ENCODE results near the gene FBN2. TPM values are rescaled to one million over a fixed set of nuclear protein-coding genes. Genes with fewer than 3 reads are reported as not detected.
"Not testable (repeated sequence)": the region's sequence is repeated elsewhere in the genome, so short reads cannot be mapped to it uniquely, and the experiment has no call there.

The FBN2 gene
- total RNA-seq, 1 experiment from 2014 or later: 0.08 TPM

DNA sequence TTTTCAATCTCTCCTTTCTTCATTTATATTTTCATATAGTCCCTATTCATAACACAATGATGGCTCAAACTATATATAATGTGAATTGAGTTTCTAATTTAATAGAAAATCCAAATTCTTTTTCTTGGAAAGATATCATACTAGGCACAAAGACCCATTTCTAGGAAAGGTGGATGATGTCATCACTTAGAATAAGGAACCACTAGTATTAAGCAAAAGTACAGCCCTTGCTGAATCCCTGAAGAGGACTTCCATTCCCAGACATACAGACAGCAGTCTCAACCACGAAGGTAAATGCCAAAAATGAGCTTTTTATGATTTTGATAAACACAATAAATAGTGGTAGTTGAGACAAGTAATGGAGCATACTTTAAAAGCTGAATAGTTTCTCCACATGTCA is 210.0 kb downstream of the FBN2 start:
- H3K9me3 ChIP-seq (ENCODE audit: control insufficient read depth, insufficient read depth, low read depth, low read length): no peaks in the 10 kb centered on the region
- in situ Hi-C loops (cut with HindIII; ENCODE audit: low pct_unique_long_range_greater_than_20kb, low sequenced_read_pairs) (no loop called here), intact Hi-C loops (cut with micrococcal nuclease; ENCODE audit: unreplicated experiment) (no loop called here)
- ChIA-PET CTCF (no interaction called here), POLR2A (no interaction called here)
- ATAC-seq (no peak), DNase-seq (ENCODE audit: low read depth, low spot score) (no peak)
- BruUV-seq (replicated peaks): no TSS peak
- no peaks in the 10 kb centered on the region for H3K4me1 ChIP-seq (ENCODE audit: control insufficient read depth, insufficient read depth, low read length)
- no peaks in the 10 kb centered on the region for H3K27me3 ChIP-seq (ENCODE audit: control insufficient read depth, insufficient read depth, low read length)
- H3K27ac ChIP-seq (ENCODE audit: low read length): no peak overlapping the region
- TF ChIP-seq, protein P1, sequence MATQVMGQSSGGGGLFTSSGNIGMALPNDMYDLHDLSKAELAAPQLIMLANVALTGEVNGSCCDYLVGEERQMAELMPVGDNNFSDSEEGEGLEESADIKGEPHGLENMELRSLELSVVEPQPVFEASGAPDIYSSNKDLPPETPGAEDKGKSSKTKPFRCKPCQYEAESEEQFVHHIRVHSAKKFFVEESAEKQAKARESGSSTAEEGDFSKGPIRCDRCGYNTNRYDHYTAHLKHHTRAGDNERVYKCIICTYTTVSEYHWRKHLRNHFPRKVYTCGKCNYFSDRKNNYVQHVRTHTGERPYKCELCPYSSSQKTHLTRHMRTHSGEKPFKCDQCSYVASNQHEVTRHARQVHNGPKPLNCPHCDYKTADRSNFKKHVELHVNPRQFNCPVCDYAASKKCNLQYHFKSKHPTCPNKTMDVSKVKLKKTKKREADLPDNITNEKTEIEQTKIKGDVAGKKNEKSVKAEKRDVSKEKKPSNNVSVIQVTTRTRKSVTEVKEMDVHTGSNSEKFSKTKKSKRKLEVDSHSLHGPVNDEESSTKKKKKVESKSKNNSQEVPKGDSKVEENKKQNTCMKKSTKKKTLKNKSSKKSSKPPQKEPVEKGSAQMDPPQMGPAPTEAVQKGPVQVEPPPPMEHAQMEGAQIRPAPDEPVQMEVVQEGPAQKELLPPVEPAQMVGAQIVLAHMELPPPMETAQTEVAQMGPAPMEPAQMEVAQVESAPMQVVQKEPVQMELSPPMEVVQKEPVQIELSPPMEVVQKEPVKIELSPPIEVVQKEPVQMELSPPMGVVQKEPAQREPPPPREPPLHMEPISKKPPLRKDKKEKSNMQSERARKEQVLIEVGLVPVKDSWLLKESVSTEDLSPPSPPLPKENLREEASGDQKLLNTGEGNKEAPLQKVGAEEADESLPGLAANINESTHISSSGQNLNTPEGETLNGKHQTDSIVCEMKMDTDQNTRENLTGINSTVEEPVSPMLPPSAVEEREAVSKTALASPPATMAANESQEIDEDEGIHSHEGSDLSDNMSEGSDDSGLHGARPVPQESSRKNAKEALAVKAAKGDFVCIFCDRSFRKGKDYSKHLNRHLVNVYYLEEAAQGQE (IDR thresholded peaks at IDR 0.05; ENCODE audit: insufficient read depth in 1 of 2, low read depth in 2 of 2, low read length in 1 of 2): no peak
- no peak for TF ChIP-seq SIN3A (IDR thresholded peaks at IDR 0.05; ENCODE audit: borderline replicate concordance, insufficient read depth, low read depth, low read length)
- H3K36me3 ChIP-seq (ENCODE audit: control insufficient read depth, insufficient read depth, low read length): no peaks in the 10 kb centered on the region
- no peak overlapping the region for H3K4me3 ChIP-seq (ENCODE audit: low read depth in 2 of 2, low read length in 2 of 2)

DNA sequence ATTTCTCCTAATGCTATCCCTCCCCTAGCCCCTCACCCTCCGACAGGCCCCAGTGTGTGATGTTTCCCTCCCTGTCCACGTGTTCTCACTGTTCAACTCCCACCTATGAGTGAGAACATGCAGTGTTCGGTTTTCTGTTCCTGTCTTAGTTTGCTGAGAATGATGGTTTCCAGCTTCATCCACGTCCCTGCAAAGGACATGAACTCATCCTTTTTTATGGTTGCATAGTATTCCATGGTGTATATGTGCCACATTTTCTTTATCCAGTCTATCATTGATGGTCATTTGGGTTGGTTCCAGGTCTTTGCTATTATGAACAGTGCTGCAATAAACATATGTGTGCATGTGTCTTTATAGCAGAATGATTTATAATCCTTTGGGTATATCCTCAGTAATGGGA is 216.6 kb downstream of the FBN2 start:
- ATAC-seq; H3K4me3 ChIP-seq (ENCODE audit: low read depth in 2 of 2, low read length in 2 of 2); CTCF ChIA-PET; H3K27me3 ChIP-seq (ENCODE audit: control insufficient read depth, insufficient read depth, low read length); H3K4me1 ChIP-seq (ENCODE audit: control insufficient read depth, insufficient read depth, low read length); H3K27ac ChIP-seq (ENCODE audit: low read length); DNase-seq (ENCODE audit: low read depth, low spot score); POLR2A ChIA-PET; BruUV-seq (replicated peaks); intact Hi-C loops (cut with micrococcal nuclease; ENCODE audit: unreplicated experiment); H3K9me3 ChIP-seq (ENCODE audit: control insufficient read depth, insufficient read depth, low read depth, low read length); in situ Hi-C loops (cut with HindIII; ENCODE audit: low pct_unique_long_range_greater_than_20kb, low sequenced_read_pairs); H3K36me3 ChIP-seq (ENCODE audit: control insufficient read depth, insufficient read depth, low read length): not testable (repeated sequence)

DNA sequence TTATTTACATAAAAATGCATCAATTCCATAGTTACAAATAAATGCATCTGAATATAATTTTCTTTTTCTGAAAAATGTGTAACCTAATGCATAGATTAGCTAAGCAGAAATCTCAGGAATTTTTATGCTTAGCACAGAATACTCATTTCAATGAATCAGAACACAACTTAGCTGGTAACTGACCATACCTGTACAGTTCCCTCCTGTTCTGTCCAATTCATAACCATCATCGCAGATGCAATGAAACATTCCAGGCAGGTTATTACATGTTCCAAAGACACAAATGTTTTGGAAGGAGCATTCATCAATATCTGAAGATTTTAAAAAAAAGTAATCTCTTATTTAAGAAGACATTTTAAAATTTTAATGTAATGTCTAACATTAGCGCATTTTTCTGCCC is 219.4 kb downstream of the FBN2 start:
- ChIA-PET CTCF (no interaction called here), POLR2A (no interaction called here)
- H3K9me3 ChIP-seq (ENCODE audit: control insufficient read depth, insufficient read depth, low read depth, low read length): no peaks in the 10 kb centered on the region
- TF ChIP-seq, protein P2, sequence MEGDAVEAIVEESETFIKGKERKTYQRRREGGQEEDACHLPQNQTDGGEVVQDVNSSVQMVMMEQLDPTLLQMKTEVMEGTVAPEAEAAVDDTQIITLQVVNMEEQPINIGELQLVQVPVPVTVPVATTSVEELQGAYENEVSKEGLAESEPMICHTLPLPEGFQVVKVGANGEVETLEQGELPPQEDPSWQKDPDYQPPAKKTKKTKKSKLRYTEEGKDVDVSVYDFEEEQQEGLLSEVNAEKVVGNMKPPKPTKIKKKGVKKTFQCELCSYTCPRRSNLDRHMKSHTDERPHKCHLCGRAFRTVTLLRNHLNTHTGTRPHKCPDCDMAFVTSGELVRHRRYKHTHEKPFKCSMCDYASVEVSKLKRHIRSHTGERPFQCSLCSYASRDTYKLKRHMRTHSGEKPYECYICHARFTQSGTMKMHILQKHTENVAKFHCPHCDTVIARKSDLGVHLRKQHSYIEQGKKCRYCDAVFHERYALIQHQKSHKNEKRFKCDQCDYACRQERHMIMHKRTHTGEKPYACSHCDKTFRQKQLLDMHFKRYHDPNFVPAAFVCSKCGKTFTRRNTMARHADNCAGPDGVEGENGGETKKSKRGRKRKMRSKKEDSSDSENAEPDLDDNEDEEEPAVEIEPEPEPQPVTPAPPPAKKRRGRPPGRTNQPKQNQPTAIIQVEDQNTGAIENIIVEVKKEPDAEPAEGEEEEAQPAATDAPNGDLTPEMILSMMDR (IDR thresholded peaks at IDR 0.05): no peak
- TF ChIP-seq POLR2AphosphoS5 (IDR thresholded peaks at IDR 0.05; ENCODE audit: low read depth, low read length) (no peak), SIN3A (IDR thresholded peaks at IDR 0.05; ENCODE audit: borderline replicate concordance, insufficient read depth, low read depth, low read length) (no peak), TCF7L2 (IDR thresholded peaks at IDR 0.05; ENCODE audit: low read depth, low read length) (no peak)
- TF ChIP-seq, protein P1 (IDR thresholded peaks at IDR 0.05; ENCODE audit: insufficient read depth in 1 of 2, low read depth in 2 of 2, low read length in 1 of 2): no peak
- H3K27me3 ChIP-seq (ENCODE audit: control insufficient read depth, insufficient read depth, low read length): no peaks in the 10 kb centered on the region
- ATAC-seq (no peak), DNase-seq (ENCODE audit: low read depth, low spot score) (no peak)
- in situ Hi-C loops (cut with HindIII; ENCODE audit: low pct_unique_long_range_greater_than_20kb, low sequenced_read_pairs) (no loop called here), intact Hi-C loops (cut with micrococcal nuclease; ENCODE audit: unreplicated experiment) (no loop called here)
- BruUV-seq (replicated peaks): no TSS peak
- no peak overlapping the region for H3K27ac ChIP-seq (ENCODE audit: low read length)
- no peak overlapping the region for H3K4me3 ChIP-seq (ENCODE audit: low read depth in 2 of 2, low read length in 2 of 2)
- no peaks in the 10 kb centered on the region for H3K4me1 ChIP-seq (ENCODE audit: control insufficient read depth, insufficient read depth, low read length)
- H3K36me3 ChIP-seq (ENCODE audit: control insufficient read depth, insufficient read depth, low read length): no peaks in the 10 kb centered on the region
